ENCODE results near the gene CD164L2.
"Not testable (repeated sequence)": the region's sequence is repeated elsewhere in the genome, so short reads cannot be mapped to it uniquely, and the experiment has no call there.

CD164L2 gene

DNA sequence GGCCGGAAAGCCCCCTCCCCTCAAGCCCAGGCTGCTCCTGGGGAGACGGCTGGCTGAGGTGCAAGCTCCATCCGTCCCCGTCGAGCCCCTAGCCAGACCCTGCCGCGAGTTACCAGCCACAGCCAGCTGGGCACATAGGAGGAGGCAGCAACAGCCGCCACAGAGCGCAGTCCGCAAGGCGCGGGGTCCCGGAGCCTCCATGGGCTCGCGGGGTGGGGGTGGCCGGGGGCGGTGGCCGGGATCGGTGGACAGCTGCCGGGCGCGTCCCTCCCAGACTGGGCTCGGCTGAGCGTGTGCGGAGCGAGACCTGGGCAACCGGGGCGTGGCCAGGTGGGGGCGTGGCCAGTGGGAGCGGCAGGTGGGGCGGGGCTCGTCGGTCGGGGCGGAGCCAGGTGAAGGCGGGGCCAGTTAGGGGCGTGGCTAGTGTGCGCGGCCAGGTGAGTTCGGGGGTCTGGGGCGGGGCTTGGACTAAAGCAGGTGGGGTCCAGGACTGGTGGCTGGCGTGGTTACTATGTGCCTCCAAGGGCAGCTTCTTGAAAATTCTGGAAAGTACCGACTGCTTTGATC is at the start of gene CD164L2:
Gene CD164L2, minus strand, starts transcription at position 295 of the 567 bp plus-strand sequence. Its CDS starts 94 bp downstream, at position 201.
- no peak for TF ChIP-seq POLR2A (IDR thresholded peaks at IDR 0.05; ENCODE audit: low read depth, low read length)
- DNase-seq (ENCODE audit: insufficient read length, low spot score): no peak
- FAIRE-seq: no peak

- not testable (repeated sequence) for DNase-seq (ENCODE audit: insufficient read length, low spot score); FAIRE-seq
Observed at GRCh38 chr1:27432725-27433124, 49.6 kb upstream of the CD164L2 start.

GRCh38 chr1:27431601-27431940 is 48.4 kb upstream of the CD164L2 start:
- no peak for TF ChIP-seq POLR2A (IDR thresholded peaks at IDR 0.05; ENCODE audit: low read depth, low read length)
- FAIRE-seq (no peak), DNase-seq (ENCODE audit: insufficient read length, low spot score) (no peak)

DNA sequence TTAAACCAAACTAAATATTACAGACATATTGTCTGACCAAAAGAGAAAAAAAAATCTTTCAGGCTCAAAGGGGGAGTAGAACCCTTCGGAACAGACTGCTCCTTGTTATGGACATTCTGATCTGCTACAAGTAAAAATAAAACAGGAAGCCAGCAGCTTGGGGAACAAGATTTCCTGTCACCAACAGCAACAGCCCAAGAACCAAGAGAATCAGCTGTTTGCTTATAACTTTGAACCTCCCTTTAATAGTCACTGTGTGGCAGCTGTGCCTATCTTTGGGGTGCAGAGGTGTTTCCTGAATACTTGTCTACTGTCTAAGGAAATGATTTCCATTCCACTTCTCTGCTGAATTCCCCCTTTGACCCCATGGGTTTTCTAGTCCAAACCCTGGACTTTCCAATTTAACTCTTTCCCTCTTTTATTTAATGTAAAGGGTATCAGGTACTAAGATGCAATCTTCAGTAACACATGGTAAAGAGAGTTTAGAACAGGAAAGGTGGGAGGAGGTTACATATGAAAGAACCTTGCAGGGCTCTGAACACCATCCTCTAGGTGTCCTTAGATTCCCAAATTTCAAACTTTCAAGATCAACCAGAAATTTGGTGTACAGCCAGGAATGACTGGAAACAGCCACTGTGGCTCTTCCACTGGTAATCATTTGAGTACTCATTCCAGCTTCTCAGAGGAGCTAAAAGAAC is 47.9 kb upstream of the CD164L2 start:
- TF ChIP-seq POLR2A (IDR thresholded peaks at IDR 0.05; ENCODE audit: low read depth, low read length): no peak
- FAIRE-seq (no peak), DNase-seq (ENCODE audit: insufficient read length, low spot score) (no peak)

DNA sequence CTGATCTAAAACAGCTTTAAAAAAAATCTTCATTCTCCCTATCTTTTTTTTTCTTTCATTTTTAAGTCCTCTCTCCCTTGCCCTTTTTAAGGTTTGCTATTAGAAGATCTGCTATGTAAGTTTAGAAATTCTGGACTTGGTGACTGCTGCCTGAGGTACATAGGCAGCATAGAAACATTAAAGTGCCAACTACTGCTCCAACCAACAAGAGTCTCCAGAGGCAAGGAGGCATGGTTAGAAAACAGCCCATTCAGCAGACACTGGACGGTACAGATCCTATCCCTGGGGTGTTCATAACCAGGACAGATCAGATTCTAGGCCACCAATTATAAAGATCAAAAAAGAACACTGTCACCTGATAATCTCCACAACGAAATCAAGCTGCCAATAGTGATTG is 45.9 kb upstream of the CD164L2 start:
- FAIRE-seq (no peak), DNase-seq (ENCODE audit: insufficient read length, low spot score) (no peak)
- TF ChIP-seq POLR2A (IDR thresholded peaks at IDR 0.05; ENCODE audit: low read depth, low read length): no peak

GRCh38 chr1:27428316-27429028 is 45.3 kb upstream of the CD164L2 start:
- DNase-seq (ENCODE audit: insufficient read length, low spot score): no peak
- no peak for FAIRE-seq
- TF ChIP-seq POLR2A (IDR thresholded peaks at IDR 0.05; ENCODE audit: low read depth, low read length): no peak

DNA sequence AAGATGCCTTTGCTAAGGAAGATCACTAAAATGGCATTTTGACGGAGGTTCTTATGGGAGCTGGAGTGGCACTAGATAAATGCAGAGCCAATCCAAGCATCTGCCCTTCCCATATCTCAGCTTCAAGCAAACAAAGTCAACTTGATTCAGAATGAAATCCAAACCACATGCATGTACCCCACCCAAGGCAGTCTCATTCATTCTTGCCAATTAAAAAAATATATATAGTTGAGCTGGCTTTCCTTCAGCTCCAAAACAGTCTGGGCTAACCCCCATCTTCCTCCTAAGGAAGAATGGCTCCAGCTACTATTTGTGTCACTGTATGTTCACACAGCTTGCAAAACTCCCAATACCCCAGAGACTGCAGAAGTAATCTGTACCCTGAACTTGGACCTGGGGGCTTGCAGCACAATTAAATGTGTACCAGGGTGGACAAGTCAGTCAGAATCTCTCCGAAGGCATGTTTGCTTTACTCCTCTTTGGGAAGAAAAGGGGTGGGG is 44.7 kb upstream of the CD164L2 start:
- DNase-seq (ENCODE audit: insufficient read length, low spot score) (no peak), FAIRE-seq (no peak)
- no peak for TF ChIP-seq POLR2A (IDR thresholded peaks at IDR 0.05; ENCODE audit: low read depth, low read length)

DNA sequence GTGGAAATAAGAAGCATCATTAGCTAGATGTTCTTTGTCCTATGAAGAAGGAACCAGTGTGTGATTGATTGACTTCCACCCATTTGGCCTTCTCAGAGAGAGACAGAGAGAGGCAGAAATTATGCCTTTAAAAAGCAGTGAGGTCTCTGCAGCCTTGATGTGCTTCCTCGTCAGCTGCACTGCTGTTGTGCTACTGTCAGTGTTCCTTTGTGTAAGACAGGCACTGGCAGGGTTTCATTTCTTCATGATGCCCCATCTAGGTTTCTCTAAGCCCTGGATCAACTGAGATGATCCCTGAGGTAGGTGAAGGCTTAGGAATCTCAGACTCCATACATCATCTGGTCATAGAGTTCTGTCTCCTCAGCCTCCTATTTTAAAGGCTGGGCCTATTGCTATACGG is 44.2 kb upstream of the CD164L2 start:
- DNase-seq (ENCODE audit: insufficient read length, low spot score) (no peak), FAIRE-seq (no peak)
- TF ChIP-seq POLR2A (IDR thresholded peaks at IDR 0.05; ENCODE audit: low read depth, low read length): no peak

- FAIRE-seq (no peak), DNase-seq (ENCODE audit: insufficient read length, low spot score) (no peak)
- no peak for TF ChIP-seq POLR2A (IDR thresholded peaks at IDR 0.05; ENCODE audit: low read depth, low read length)
Observed at GRCh38 chr1:27423709-27424108, 40.6 kb upstream of the CD164L2 start.

- FAIRE-seq: peak; percentile 11
- DNase-seq (ENCODE audit: insufficient read length, low spot score): no peak
- no peak for TF ChIP-seq POLR2A (IDR thresholded peaks at IDR 0.05; ENCODE audit: low read depth, low read length)
Observed at GRCh38 chr1:27418326-27419185, 35.4 kb upstream of the CD164L2 start.

DNA sequence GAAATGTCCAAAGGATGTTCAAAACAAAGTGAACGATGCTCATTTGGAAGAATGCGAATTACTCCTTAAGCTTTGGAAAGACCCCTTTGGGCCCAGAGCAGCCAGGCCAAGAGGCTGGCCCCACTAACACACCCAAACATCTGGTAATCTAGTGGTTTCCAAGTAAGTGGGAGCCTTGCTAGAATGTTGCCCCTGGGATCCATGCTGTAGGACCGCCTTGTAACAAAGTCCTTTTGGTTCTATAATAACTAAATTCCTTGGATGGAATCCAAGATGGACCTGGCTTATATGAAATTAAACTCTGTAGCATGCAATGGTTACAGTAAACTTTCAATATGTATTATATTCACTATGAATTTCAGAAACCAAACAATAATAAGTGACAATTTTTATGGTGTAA is 34.6 kb upstream of the CD164L2 start:
- FAIRE-seq (no peak), DNase-seq (ENCODE audit: insufficient read length, low spot score) (no peak)
- TF ChIP-seq POLR2A (IDR thresholded peaks at IDR 0.05; ENCODE audit: low read depth, low read length): no peak

- no peak for DNase-seq (ENCODE audit: insufficient read length, low spot score)
- peak; percentile 36 for FAIRE-seq
- TF ChIP-seq POLR2A (IDR thresholded peaks at IDR 0.05; ENCODE audit: low read depth, low read length): no peak
Observed at GRCh38 chr1:27416387-27417111, 33.4 kb upstream of the CD164L2 start.

DNA sequence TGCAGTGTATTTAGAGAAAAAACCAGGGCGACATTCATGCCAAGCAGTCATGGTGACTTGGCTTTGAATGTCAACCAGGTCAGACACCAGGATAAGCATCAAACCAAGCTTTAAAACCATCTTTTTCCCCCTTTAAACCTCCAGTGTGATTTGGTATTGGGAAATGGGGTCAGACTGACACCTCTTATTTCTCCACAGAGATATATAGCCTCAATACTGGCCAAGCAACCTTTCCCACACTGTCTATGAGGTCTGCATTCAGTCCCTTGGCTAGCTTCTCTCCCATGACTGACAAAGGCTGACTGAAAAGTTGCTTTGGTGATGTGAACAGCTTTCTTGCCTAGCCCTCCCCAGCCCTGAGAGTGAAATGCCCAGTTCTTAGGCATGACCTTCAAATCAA is 31.0 kb upstream of the CD164L2 start:
- FAIRE-seq (no peak), DNase-seq (ENCODE audit: insufficient read length, low spot score) (no peak)
- TF ChIP-seq POLR2A (IDR thresholded peaks at IDR 0.05; ENCODE audit: low read depth, low read length): no peak
